Aorta (tissue), 5 donors: ENCODE data around the gene XIAP. TPM values are rescaled to one million over a fixed set of nuclear protein-coding genes. Genes with fewer than 3 reads are reported as not detected.

Experiments
- ATAC-seq: fragments of 200-7000 bp; cut with Tn5 transposase; one replicate; pipeline ENCODE4 v1.9.1; 2022; ENCODE audit warnings: moderate library complexity; ENCODE audit not compliant: low FRiP score
- DNase-seq, 2 donors: peaks; one replicate each; pipeline ENCODE4 v3.0.0-alpha.2; 2020
- H3K27ac ChIP-seq, 2 donors: one replicate each; pipeline ENCODE4 v1.5.1; 2013; ENCODE audit warnings: low read length in 2 of 2, mild to moderate bottlenecking in 2 of 2, moderate library complexity in 2 of 2, control low read depth in 1 of 2, inconsistent platforms in 1 of 2, low read depth in 1 of 2
- H3K27me3 ChIP-seq, 2 donors: one replicate each; pipeline ENCODE4 v1.6.1; 2013; ENCODE audit warnings: control low read depth in 1 of 2, low read length in 1 of 2, mild to moderate bottlenecking in 1 of 2, moderate library complexity in 1 of 2; ENCODE audit not compliant: insufficient read depth in 2 of 2, control insufficient read depth in 1 of 2
- H3K36me3 ChIP-seq, 2 donors: one replicate each; pipeline ENCODE4 v1.6.1; 2013; ENCODE audit warnings: control low read depth in 1 of 2, low read length in 1 of 2, mild to moderate bottlenecking in 1 of 2; ENCODE audit not compliant: insufficient read depth in 2 of 2, control insufficient read depth in 1 of 2
- H3K4me1 ChIP-seq, 2 donors: one replicate each; pipeline ENCODE4 v1.6.1; 2013; ENCODE audit warnings: low read length in 2 of 2, control low read depth in 1 of 2, mild to moderate bottlenecking in 1 of 2, moderate library complexity in 1 of 2; ENCODE audit not compliant: insufficient read depth in 2 of 2, control insufficient read depth in 1 of 2
- H3K4me3 ChIP-seq, 2 donors: one replicate each; pipeline ENCODE4 v1.5.1; 2013; ENCODE audit warnings: low read length in 2 of 2, control low read depth in 1 of 2, mild to moderate bottlenecking in 1 of 2
- H3K9me3 ChIP-seq: one replicate; pipeline ENCODE4 v1.6.1; 2013; ENCODE audit warnings: mild to moderate bottlenecking, low read length; ENCODE audit not compliant: control insufficient read depth
- WGBS, 2 donors: extraction: QIAGEN DNeasy Blood & Tissue Kit; methylation state at CpG; one replicate each; pipeline ENCODE4 v1.1.7; 2013; 5-methylcytosine and 5-hydroxymethylcytosine counted together
- intact Hi-C, 2 donors: fragments of 100-400 bp; cut with DNase I; formaldehyde crosslinking; loops; one replicate each; pipeline versions ENCODE4 v1.14.2 to v1.15.0; 2022
- polyA plus RNA-seq, 2 donors: library from polyadenylated mRNA; stranded (reverse); fragments of 200-250 nt; gene quantifications; one replicate each; pipeline ENCODE4 v1.2.3, GENCODE V29; 2013
- total RNA-seq, 2 donors: library from RNA; stranded (reverse); fragmentation: NEBNext Ultra II Directional; extraction: Animal tissue kit (Norgen Biotek cat#: 25700); gene quantifications; one replicate each; pipeline ENCODE4 v1.2.1, GENCODE V29; 2021
- donor health status: healthy with polysubstance abuse.
- donor health status: Bipolar disorder and iron deficiency.
- donor health status: DM: no; HTN: no; CAD: no.
- donor health status: DM: no; HTN: no; CAD: no.
- donor health status: DM: yes; HTN: yes; CAD: no.

The XIAP gene
- total and polyA plus RNA-seq, 4 donors: 4.9 to 50.7 (median 29.0) TPM

DNA sequence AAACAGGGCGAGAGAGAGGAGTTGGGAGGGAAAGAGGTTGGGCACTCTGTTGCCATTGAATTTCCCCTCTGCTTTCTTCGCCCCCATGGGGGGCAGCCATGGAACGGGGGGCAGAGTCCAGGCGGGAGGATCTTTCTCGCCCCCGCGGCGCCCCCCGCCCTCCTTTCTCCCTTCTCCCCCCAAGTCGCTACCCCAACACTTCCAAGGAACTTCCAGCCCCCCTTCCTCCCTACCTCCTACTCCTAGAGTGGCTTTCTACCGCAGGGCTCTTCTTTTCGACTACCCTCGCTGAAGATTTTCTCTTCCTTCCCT is 101.1 kb downstream of the XIAP start:
- no peaks in the 10 kb centered on the region for H3K27me3 ChIP-seq
- ATAC-seq: no peak
- H3K4me3 ChIP-seq: peak overlapping the region; percentile 84 to 85
- no peaks in the 10 kb centered on the region for H3K9me3 ChIP-seq
- no peaks in the 10 kb centered on the region for H3K4me1 ChIP-seq
- intact Hi-C loops: no loop called here
- WGBS, 2 donors: 1 to 26% methylated on average over 6 to 13 of the region's 13 CpGs
- DNase-seq: no peak
- peak overlapping the region; percentile 84 to 99 for H3K27ac ChIP-seq
- H3K36me3 ChIP-seq: no peaks in the 10 kb centered on the region

- H3K27me3 ChIP-seq: no peaks in the 10 kb centered on the region
- H3K36me3 ChIP-seq: no peaks in the 10 kb centered on the region
- H3K4me3 ChIP-seq: peak within 1 kb of the TSS; percentile 84 to 89
- 1 to 35% methylated on average over 35 to 38 of the region's 38 CpGs for WGBS, 2 donors
- DNase-seq (peak; percentile 81 to 83), ATAC-seq (peak; percentile 79)
- no peaks in the 10 kb centered on the region for H3K4me1 ChIP-seq
- intact Hi-C loops: no loop called here
- peak within 1 kb of the TSS; percentile 84 to 99 for H3K27ac ChIP-seq
- no peaks in the 10 kb centered on the region for H3K9me3 ChIP-seq
Observed at GRCh38 chrX:123961268-123962005, 101.6 kb downstream of the XIAP start, which contains the start of gene STAG2. TSS of gene STAG2 (plus strand) at chrX:123961706. CDS start at chrX:124022628, 60,922 bp downstream.

- no peaks in the 10 kb centered on the region for H3K4me1 ChIP-seq
- H3K27ac ChIP-seq: peak overlapping the region; percentile 36 to 73
- H3K9me3 ChIP-seq: no peaks in the 10 kb centered on the region
- ATAC-seq (no peak), DNase-seq (no peak)
- H3K36me3 ChIP-seq: no peaks in the 10 kb centered on the region
- intact Hi-C loops: no loop called here
- WGBS, 2 donors: 0 to 31% methylated on average over 19 to 23 of the region's 23 CpGs
- peak overlapping the region; percentile 84 to 89 for H3K4me3 ChIP-seq
- H3K27me3 ChIP-seq: no peaks in the 10 kb centered on the region
Observed at GRCh38 chrX:123962006-123962467, 102.2 kb downstream of the XIAP start.

GRCh38 chrX:123962794-123963373 is 103.0 kb downstream of the XIAP start:
- H3K9me3 ChIP-seq: no peaks in the 10 kb centered on the region
- H3K27me3 ChIP-seq: no peaks in the 10 kb centered on the region
- ATAC-seq (peak; percentile 82), DNase-seq (peak; percentile 92 to 93)
- WGBS, 2 donors: 0 to 26% methylated on average over 22 of the region's 22 CpGs
- peak overlapping the region; percentile 36 to 47 for H3K27ac ChIP-seq
- intact Hi-C loops: no loop called here
- peak overlapping the region; percentile 84 to 89 for H3K4me3 ChIP-seq
- no peaks in the 10 kb centered on the region for H3K4me1 ChIP-seq
- no peaks in the 10 kb centered on the region for H3K36me3 ChIP-seq

Other genes with a start within 250 kb of the XIAP start
- 10 to 100 TPM; 69.8 to 90.7 TPM for gene THOC2, start 127.0 kb upstream of the XIAP start, total RNA-seq
- gene THOC2, start 127.0 kb upstream of the XIAP start, polyA plus RNA-seq: 10 to 100 TPM; 13.1 to 59.2 TPM
- gene STAG2, start 101.7 kb downstream of the XIAP start, total RNA-seq: 10 to 100 TPM; 77.6 to 78.7 TPM
- gene STAG2, start 101.7 kb downstream of the XIAP start, polyA plus RNA-seq: 10 to 100 TPM; 22.2 to 23.8 TPM